D721Med (cell line): ENCODE measurements around the gene CDC40.

Experiments
- DNase-seq: peaks from one replicate; pipeline ENCODE4 v3.0.0; 2011; ENCODE audit warnings: low spot score; ENCODE audit not compliant: insufficient read length
- FAIRE-seq: peaks from 2 replicates; lab custom pipeline; 2011; peaks lifted over from hg19 to GRCh38; lab: Jason Lieb, UNC
- TF ChIP-seq, protein P1 (sequence below): IDR thresholded peaks from 2 replicates; pipeline ENCODE4 v1.5.1; 2012; ENCODE audit warnings: mild to moderate bottlenecking, control low read depth; ENCODE audit not compliant: insufficient read depth; ENCODE audit errors: missing control alignments

The CDC40 gene

DNA sequence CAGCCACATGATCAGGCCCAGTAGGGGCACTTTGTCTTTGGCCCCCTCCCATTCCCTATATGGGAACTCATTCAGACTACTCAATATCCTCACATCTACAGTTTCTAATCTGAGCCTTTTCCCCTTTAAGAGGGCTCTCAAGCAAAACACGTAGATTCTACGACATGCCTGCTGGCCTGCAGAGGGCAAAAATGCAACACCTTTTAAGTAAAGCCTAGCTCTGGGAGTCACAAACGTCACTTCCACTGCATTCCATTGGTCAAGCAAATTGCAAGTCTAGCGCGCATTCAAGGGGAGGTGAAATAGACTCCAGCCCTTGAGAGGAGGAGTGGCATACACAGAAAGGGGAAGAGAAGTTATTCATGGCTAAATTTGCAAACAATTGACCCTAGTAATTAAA lies 70.6 kb downstream of the CDC40 start:
- TF ChIP-seq, protein P1, sequence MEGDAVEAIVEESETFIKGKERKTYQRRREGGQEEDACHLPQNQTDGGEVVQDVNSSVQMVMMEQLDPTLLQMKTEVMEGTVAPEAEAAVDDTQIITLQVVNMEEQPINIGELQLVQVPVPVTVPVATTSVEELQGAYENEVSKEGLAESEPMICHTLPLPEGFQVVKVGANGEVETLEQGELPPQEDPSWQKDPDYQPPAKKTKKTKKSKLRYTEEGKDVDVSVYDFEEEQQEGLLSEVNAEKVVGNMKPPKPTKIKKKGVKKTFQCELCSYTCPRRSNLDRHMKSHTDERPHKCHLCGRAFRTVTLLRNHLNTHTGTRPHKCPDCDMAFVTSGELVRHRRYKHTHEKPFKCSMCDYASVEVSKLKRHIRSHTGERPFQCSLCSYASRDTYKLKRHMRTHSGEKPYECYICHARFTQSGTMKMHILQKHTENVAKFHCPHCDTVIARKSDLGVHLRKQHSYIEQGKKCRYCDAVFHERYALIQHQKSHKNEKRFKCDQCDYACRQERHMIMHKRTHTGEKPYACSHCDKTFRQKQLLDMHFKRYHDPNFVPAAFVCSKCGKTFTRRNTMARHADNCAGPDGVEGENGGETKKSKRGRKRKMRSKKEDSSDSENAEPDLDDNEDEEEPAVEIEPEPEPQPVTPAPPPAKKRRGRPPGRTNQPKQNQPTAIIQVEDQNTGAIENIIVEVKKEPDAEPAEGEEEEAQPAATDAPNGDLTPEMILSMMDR = no peak
- FAIRE-seq (no peak), DNase-seq (no peak)

DNA sequence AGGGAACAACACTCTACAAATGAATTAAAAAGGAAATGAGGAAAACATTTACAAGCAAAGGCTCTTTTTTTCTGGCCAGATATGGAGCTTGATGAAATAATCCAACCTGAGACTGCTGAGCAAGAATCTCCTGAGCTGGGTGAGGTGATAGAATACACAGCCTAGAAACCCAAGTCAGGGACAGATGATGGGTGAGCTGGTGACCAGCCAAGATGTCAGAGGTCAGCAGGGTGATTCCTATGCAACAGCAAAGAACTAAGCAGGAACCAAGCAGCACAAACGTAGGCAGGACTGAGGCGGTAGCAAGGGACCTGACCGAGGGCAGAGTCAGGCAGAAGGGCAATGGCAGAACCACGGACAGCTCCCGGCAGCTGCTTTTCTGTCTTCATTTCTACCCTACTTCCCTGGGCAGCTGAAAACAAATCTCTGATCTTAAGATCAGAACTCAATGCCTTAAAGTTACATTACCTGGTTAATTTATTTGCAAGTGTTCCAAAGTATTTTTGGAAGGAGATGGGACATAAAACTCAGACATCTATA lies 75.1 kb downstream of the CDC40 start:
- FAIRE-seq (no peak), DNase-seq (no peak)
- TF ChIP-seq, protein P1 = no peak

- no peak for DNase-seq
- no peak for FAIRE-seq
- TF ChIP-seq, protein P1 = no peak
Measured at GRCh38 chr6:110256366-110256765, 76.1 kb downstream of the CDC40 start.

DNA sequence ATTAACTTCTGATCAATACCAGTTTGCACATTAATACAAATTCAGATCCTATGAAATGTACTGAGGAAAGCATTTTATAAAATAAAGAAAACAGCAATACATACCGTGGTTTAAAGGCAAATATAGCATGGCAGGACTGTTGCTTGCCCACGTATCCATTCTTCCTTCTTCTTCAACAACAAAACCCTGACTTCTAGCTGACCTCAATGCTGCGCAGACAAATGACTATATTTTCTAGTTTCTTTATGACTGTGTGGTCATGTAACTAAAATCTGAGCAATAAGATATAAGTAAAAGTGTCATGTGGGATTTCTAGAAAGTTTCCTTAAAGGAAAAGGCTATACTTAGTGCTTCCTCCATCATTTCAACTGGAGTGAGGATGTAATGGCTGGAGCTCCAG lies 85.0 kb downstream of the CDC40 start:
- FAIRE-seq = no peak

GRCh38 chr6:110266996-110267395 lies 86.8 kb downstream of the CDC40 start:
- TF ChIP-seq, protein P1 = no peak
- FAIRE-seq (no peak), DNase-seq (no peak)

More for the DNA sequence above, 85.0 kb downstream of the CDC40 start:
- DNase-seq = no peak
- TF ChIP-seq, protein P1 = no peak

GRCh38 chr6:110269623-110270022 lies 89.4 kb downstream of the CDC40 start:
- FAIRE-seq (no peak), DNase-seq (no peak)
- TF ChIP-seq, protein P1 = no peak

GRCh38 chr6:110270165-110270564 lies 89.9 kb downstream of the CDC40 start:
- DNase-seq (no peak), FAIRE-seq (no peak)
- TF ChIP-seq, protein P1 = no peak
